SK-N-SH (cell line): Measurements from ENCODE around the gene LGR5. TPM values are rescaled to one million over a fixed set of nuclear protein-coding genes. Genes with fewer than 3 reads are reported as not detected.

ENCODE experiments used
- CTCF ChIA-PET: fragments of 300-600, 350-600 bp; formaldehyde crosslinking; extraction: SDS; loops from one replicate; lab custom pipeline; 2021; lab: Yijun Ruan, JAX
- POLR2A ChIA-PET: fragments of 350-600 bp; sonication (Branson Sonifier 250); formaldehyde crosslinking; extraction: SDS; loops from one replicate; lab custom pipeline; 2020; ENCODE audit warnings: antibody characterized with exemption, inconsistent platforms; lab: Yijun Ruan, JAX
- DNase-seq: peaks from one replicate; pipeline ENCODE4 v3.0.0; 2012
- H2AFZ ChIP-seq: fragments of 200-600 bp; sonication (generic); 2 replicates; pipeline ENCODE4 v1.8.1; 2016; ENCODE audit warnings: antibody characterized with exemption, mild to moderate bottlenecking, low read depth
- H3F3A ChIP-seq: fragments of 200-600 bp; sonication (generic); replicated peaks from 2 replicates; pipeline ENCODE3; 2016; ENCODE audit warnings: antibody characterized with exemption, mild to moderate bottlenecking; ENCODE audit not compliant: insufficient read depth
- H3K27ac ChIP-seq, 2 experiments: fragments of 200-500 bp in 1 of 2; fragments of 200-600 bp in 1 of 2; sonication (Bioruptor generic) in 1 of 2; sonication (generic), shearing (Covaris generic) in 1 of 2; 2 replicates each; pipeline versions ENCODE4 v1.5.1 to v1.6.1; 2014 to 2016; ENCODE audit warnings: low read depth in 2 of 2, inconsistent platforms in 1 of 2, low read length in 1 of 2, mild to moderate bottlenecking in 1 of 2, mixed read lengths in 1 of 2
- H3K27me3 ChIP-seq: fragments of 200-600 bp; sonication (generic), shearing (Covaris generic); 2 replicates; pipeline ENCODE4 v1.6.1; 2016; ENCODE audit warnings: mixed run types; ENCODE audit not compliant: insufficient read depth
- H3K36me3 ChIP-seq, 2 experiments: fragments of 200-500 bp in 1 of 2; fragments of 200-600 bp in 1 of 2; sonication (Bioruptor generic) in 1 of 2; sonication (generic) in 1 of 2; replicated peaks in 1 of 2; 2 replicates each; pipeline versions ENCODE3 to v1.5.1; 2014 to 2016; ENCODE audit warnings: low read length in 1 of 2, mild to moderate bottlenecking in 1 of 2; ENCODE audit not compliant: insufficient read depth in 2 of 2, control insufficient read depth in 1 of 2
- H3K4me1 ChIP-seq, 2 experiments: fragments of 200-500 bp in 1 of 2; fragments of 200-600 bp in 1 of 2; sonication (Bioruptor generic) in 1 of 2; sonication (generic), shearing (Covaris generic) in 1 of 2; 2 replicates each; pipeline versions ENCODE4 v1.5.1 to v1.6.1; 2014 to 2016; ENCODE audit warnings: low read depth in 1 of 2, low read length in 1 of 2, mixed run types in 1 of 2; ENCODE audit not compliant: insufficient read depth in 2 of 2, control insufficient read depth in 1 of 2
- H3K4me2 ChIP-seq: fragments of 200-600 bp; sonication (generic), shearing (Covaris generic); 2 replicates; pipeline ENCODE4 v1.6.1; 2017; ENCODE audit warnings: mixed run types
- H3K4me3 ChIP-seq, 2 experiments: fragments of 200-500 bp in 1 of 2; fragments of 200-600 bp in 1 of 2; sonication (Bioruptor generic) in 1 of 2; sonication (generic), shearing (Covaris generic) in 1 of 2; 2 replicates each; pipeline versions ENCODE4 v1.5.1 to v1.8.1; 2014 to 2016; ENCODE audit warnings: low read depth in 2 of 2, inconsistent platforms in 1 of 2, low read length in 1 of 2, mild to moderate bottlenecking in 1 of 2, mixed read lengths in 1 of 2, moderate library complexity in 1 of 2
- H3K79me2 ChIP-seq: fragments of 200-600 bp; sonication (generic); 2 replicates; pipeline ENCODE4 v1.8.1; 2017; ENCODE audit warnings: mild to moderate bottlenecking; ENCODE audit not compliant: insufficient read depth
- H3K9ac ChIP-seq: fragments of 200-600 bp; sonication (generic); 2 replicates; pipeline ENCODE4 v1.6.1; 2017; ENCODE audit warnings: mixed run types
- H3K9me2 ChIP-seq: fragments of 200-600 bp; sonication (generic); 2 replicates; pipeline ENCODE4 v1.6.1; 2017; ENCODE audit warnings: mixed run types
- H3K9me3 ChIP-seq: fragments of 200-600 bp; sonication (generic); 2 replicates; pipeline ENCODE4 v1.6.1; 2017; ENCODE audit warnings: mixed run types, mild to moderate bottlenecking, moderate library complexity
- H4K20me1 ChIP-seq: fragments of 200-600 bp; sonication (generic); 2 replicates; pipeline ENCODE4 v1.6.1; 2017; ENCODE audit warnings: mild to moderate bottlenecking, mixed run types; ENCODE audit not compliant: insufficient read depth
- CHD2 ChIP-seq: fragments of 150-350 bp; IDR thresholded peaks from 2 replicates; pipeline ENCODE4 v1.6.1; 2018; ENCODE audit warnings: low read length; ENCODE audit not compliant: partially characterized antibody
- CTCF ChIP-seq: fragments of 200-600 bp; sonication (generic); IDR thresholded peaks from 2 replicates; pipeline ENCODE4 v1.6.1; 2017; ENCODE audit warnings: antibody characterized with exemption, mild to moderate bottlenecking, moderate library complexity
- ELF1 ChIP-seq: IDR thresholded peaks from 2 replicates; pipeline ENCODE4 v1.4.0; 2012
- EP300 ChIP-seq, 2 experiments: IDR thresholded peaks; 2 replicates each; pipeline versions ENCODE4 v1.4.0 to v1.6.1; 2012; ENCODE audit warnings: borderline replicate concordance in 1 of 2, low read depth in 1 of 2, low read length in 1 of 2
- EZH2phosphoT487 ChIP-seq: fragments of 200-600 bp; sonication (generic); IDR thresholded peaks from 2 replicates; pipeline ENCODE4 v1.6.1; 2017; ENCODE audit warnings: low read depth, mixed run types, mild to moderate bottlenecking, antibody characterized with exemption, moderate library complexity, borderline replicate concordance
- FOXJ3 ChIP-seq: sonication (generic); formaldehyde crosslinking; IDR thresholded peaks from 2 replicates; pipeline ENCODE4 v1.5.1; 2020; ENCODE audit warnings: mild to moderate bottlenecking, missing genetic modification reagents
- FOXM1 ChIP-seq: IDR thresholded peaks from 2 replicates; pipeline ENCODE4 v1.4.0; 2012; ENCODE audit warnings: low read depth, mild to moderate bottlenecking
- GABPA ChIP-seq: IDR thresholded peaks from 2 replicates; pipeline ENCODE4 v1.4.0; 2012; ENCODE audit warnings: low read depth, mild to moderate bottlenecking
- GATA2 ChIP-seq: sonication (generic); formaldehyde crosslinking; IDR thresholded peaks from 2 replicates; pipeline ENCODE4 v1.5.0; 2020; ENCODE audit warnings: mild to moderate bottlenecking, missing genetic modification reagents
- IRF3 ChIP-seq: fragments of 150-350 bp; IDR thresholded peaks from 2 replicates; pipeline ENCODE4 v1.6.1; 2016; ENCODE audit warnings: mild to moderate bottlenecking, low read depth, low read length
- JUND ChIP-seq: IDR thresholded peaks from 2 replicates; pipeline ENCODE4 v1.4.0; 2012
- MEF2A ChIP-seq: IDR thresholded peaks from 2 replicates; pipeline ENCODE4 v1.4.0; 2012; ENCODE audit warnings: low read depth, borderline replicate concordance
- MXI1 ChIP-seq: IDR thresholded peaks from 2 replicates; pipeline ENCODE4 v1.6.1; 2012; ENCODE audit warnings: mild to moderate bottlenecking, low read depth, low read length, improper control_type of control experiment
- NFIC ChIP-seq: IDR thresholded peaks from 2 replicates; pipeline ENCODE4 v1.4.0; 2012; ENCODE audit warnings: borderline replicate concordance
- NRF1 ChIP-seq: IDR thresholded peaks from 2 replicates; pipeline ENCODE4 v1.6.1; 2012; ENCODE audit warnings: low read depth, mild to moderate bottlenecking, low read length
- POLR2AphosphoS5 ChIP-seq: IDR thresholded peaks from 2 replicates; pipeline ENCODE4 v1.6.1; 2012; ENCODE audit warnings: low read depth, low read length
- RAD21 ChIP-seq: IDR thresholded peaks from 2 replicates; pipeline ENCODE4 v1.6.1; 2012; ENCODE audit warnings: mild to moderate bottlenecking, low read length
- RCOR1 ChIP-seq: fragments of 150-350 bp; IDR thresholded peaks from 2 replicates; pipeline ENCODE4 v1.6.1; 2017; ENCODE audit warnings: antibody characterized with exemption, low read length
- RXRA ChIP-seq: IDR thresholded peaks from 2 replicates; pipeline ENCODE4 v1.4.0; 2012; ENCODE audit warnings: low read depth, mild to moderate bottlenecking, borderline replicate concordance
- SIN3A ChIP-seq: IDR thresholded peaks from 2 replicates; pipeline ENCODE4 v1.6.1; 2012; ENCODE audit warnings: low read depth, mild to moderate bottlenecking, low read length, moderate library complexity, borderline replicate concordance
- SMC3 ChIP-seq: IDR thresholded peaks from 2 replicates; pipeline ENCODE4 v1.6.1; 2012; ENCODE audit warnings: low read depth, low read length, improper control_type of control experiment
- TAF1 ChIP-seq: IDR thresholded peaks from 2 replicates; pipeline ENCODE4 v1.6.1; 2012; ENCODE audit warnings: low read depth, mild to moderate bottlenecking, low read length, moderate library complexity, borderline replicate concordance
- TCF12 ChIP-seq: IDR thresholded peaks from 2 replicates; pipeline ENCODE4 v1.4.0; 2012
- TEAD4 ChIP-seq: IDR thresholded peaks from 2 replicates; pipeline ENCODE4 v1.4.0; 2012; ENCODE audit warnings: mild to moderate bottlenecking, borderline replicate concordance; ENCODE audit not compliant: insufficient read depth
- USF1 ChIP-seq: IDR thresholded peaks from 2 replicates; pipeline ENCODE4 v1.4.0; 2012; ENCODE audit warnings: low read depth, borderline replicate concordance
- YY1 ChIP-seq: IDR thresholded peaks from 2 replicates; pipeline ENCODE4 v1.4.0; 2012; ENCODE audit warnings: low read depth, mild to moderate bottlenecking
- WGBS: methylation state at CpG from one replicate; pipeline ENCODE4 v1.1.6; 2017; ENCODE audit warnings: low lambda C conversion rate; 5-methylcytosine and 5-hydroxymethylcytosine counted together
- polyA plus RNA-seq, 3 experiments: library from polyadenylated mRNA; depleted of rRNA; stranded (reverse); fragments of >200 nt; gene quantifications; 2 replicates each; pipeline ENCODE4 v1.2.3, GENCODE V29; 2012
- TF ChIP-seq, protein P1 (sequence below): IDR thresholded peaks from 2 replicates; pipeline ENCODE4; 2012
- TF ChIP-seq, protein P2 (sequence below): IDR thresholded peaks from 2 replicates; pipeline ENCODE4 v1.4.0; 2012; ENCODE audit warnings: low read depth, borderline replicate concordance

LGR5 gene
- polyA plus RNA-seq, 1 of the 3 experiments (the other 2 are of a cell fraction), result 1.4 TPM

GRCh38 chr12:71397433-71397954 is 42.1 kb upstream of the LGR5 start:
- Histone ChIP-seq H3K9ac (no peak overlapping the region), H3K27ac (peak overlapping the region in 1 of 2 experiments; percentile 28; a peak in 1 of 4 replicates), H2AFZ (no peak overlapping the region)
- no peak for TF ChIP-seq GABPA
- peak; percentile 51 for TF ChIP-seq TCF12
- no peak for TF ChIP-seq CTCF
- no peak for TF ChIP-seq EZH2phosphoT487
- TF ChIP-seq CHD2, result no peak
- TF ChIP-seq GATA2 (CRISPR knock-in tag), result no peak
- no peak for TF ChIP-seq MXI1
- no peak for TF ChIP-seq RAD21
- no peak for TF ChIP-seq SMC3
- TF ChIP-seq POLR2AphosphoS5, result no peak
- TF ChIP-seq EP300 (IDR thresholded peaks at IDR 0.05; ENCODE audit: borderline replicate concordance in 1 of 2, low read depth in 1 of 2, low read length in 1 of 2), result peak in 1 of 2 experiments; percentile 36; a peak in 1 of 4 replicates
- no peak for TF ChIP-seq RXRA
- no peak for TF ChIP-seq TAF1
- peak; percentile 47; the same call in 1 of the 2 replicates for TF ChIP-seq TEAD4
- TF ChIP-seq MEF2A, result peak; percentile 72; the same call in 1 of the 2 replicates
- TF ChIP-seq NRF1, result no peak
- no peak for TF ChIP-seq RCOR1
- TF ChIP-seq SIN3A, result no peak
- TF ChIP-seq IRF3, result no peak
- TF ChIP-seq, protein P1, sequence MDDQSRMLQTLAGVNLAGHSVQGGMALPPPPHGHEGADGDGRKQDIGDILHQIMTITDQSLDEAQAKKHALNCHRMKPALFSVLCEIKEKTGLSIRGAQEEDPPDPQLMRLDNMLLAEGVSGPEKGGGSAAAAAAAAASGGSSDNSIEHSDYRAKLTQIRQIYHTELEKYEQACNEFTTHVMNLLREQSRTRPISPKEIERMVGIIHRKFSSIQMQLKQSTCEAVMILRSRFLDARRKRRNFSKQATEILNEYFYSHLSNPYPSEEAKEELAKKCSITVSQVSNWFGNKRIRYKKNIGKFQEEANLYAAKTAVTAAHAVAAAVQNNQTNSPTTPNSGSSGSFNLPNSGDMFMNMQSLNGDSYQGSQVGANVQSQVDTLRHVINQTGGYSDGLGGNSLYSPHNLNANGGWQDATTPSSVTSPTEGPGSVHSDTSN, result peak; percentile 82
- TF ChIP-seq ELF1, result no peak
- TF ChIP-seq JUND, result peak; percentile 43
- no peak for TF ChIP-seq YY1
- TF ChIP-seq USF1, result no peak
- 0 out of 2 replicates have a peak, but pooled peaks have one; percentile 20 for TF ChIP-seq FOXM1
- TF ChIP-seq, protein P2, sequence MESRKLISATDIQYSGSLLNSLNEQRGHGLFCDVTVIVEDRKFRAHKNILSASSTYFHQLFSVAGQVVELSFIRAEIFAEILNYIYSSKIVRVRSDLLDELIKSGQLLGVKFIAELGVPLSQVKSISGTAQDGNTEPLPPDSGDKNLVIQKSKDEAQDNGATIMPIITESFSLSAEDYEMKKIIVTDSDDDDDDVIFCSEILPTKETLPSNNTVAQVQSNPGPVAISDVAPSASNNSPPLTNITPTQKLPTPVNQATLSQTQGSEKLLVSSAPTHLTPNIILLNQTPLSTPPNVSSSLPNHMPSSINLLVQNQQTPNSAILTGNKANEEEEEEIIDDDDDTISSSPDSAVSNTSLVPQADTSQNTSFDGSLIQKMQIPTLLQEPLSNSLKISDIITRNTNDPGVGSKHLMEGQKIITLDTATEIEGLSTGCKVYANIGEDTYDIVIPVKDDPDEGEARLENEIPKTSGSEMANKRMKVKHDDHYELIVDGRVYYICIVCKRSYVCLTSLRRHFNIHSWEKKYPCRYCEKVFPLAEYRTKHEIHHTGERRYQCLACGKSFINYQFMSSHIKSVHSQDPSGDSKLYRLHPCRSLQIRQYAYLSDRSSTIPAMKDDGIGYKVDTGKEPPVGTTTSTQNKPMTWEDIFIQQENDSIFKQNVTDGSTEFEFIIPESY, result no peak
- TF ChIP-seq FOXJ3 (CRISPR knock-in tag), result no peak
- no peak for TF ChIP-seq NFIC

More at GRCh38 chr12:71397433-71397954, 42.1 kb upstream of the LGR5 start:
- Histone ChIP-seq H3K27me3 (no peaks in the 10 kb centered on the region), H3K9me2 (no peaks in the 10 kb centered on the region), H3K36me3 (no peaks in the 10 kb centered on the region), H3K79me2 (no peaks in the 10 kb centered on the region), H3F3A (no peaks in the 10 kb centered on the region), H3K4me1 (peaks cover 0 to 8% of the 10 kb centered on the region in 2 experiments; a peak in 3 of 4 replicates), H3K4me3 (no peak overlapping the region), H4K20me1 (no peaks in the 10 kb centered on the region), H3K9me3 (no peaks in the 10 kb centered on the region), H3K4me2 (no peak overlapping the region)
- DNase-seq, result no peak
- WGBS, result 49% methylated on average over 1 of the region's 1 CpG
- ChIA-PET CTCF (no interaction called here), POLR2A (no interaction called here)
